ENCODE measurements around the gene KLC4.
"Not testable (repeated sequence)": the region's sequence is repeated elsewhere in the genome, so short reads cannot be mapped to it uniquely, and the experiment has no call there.

The KLC4 gene

DNA sequence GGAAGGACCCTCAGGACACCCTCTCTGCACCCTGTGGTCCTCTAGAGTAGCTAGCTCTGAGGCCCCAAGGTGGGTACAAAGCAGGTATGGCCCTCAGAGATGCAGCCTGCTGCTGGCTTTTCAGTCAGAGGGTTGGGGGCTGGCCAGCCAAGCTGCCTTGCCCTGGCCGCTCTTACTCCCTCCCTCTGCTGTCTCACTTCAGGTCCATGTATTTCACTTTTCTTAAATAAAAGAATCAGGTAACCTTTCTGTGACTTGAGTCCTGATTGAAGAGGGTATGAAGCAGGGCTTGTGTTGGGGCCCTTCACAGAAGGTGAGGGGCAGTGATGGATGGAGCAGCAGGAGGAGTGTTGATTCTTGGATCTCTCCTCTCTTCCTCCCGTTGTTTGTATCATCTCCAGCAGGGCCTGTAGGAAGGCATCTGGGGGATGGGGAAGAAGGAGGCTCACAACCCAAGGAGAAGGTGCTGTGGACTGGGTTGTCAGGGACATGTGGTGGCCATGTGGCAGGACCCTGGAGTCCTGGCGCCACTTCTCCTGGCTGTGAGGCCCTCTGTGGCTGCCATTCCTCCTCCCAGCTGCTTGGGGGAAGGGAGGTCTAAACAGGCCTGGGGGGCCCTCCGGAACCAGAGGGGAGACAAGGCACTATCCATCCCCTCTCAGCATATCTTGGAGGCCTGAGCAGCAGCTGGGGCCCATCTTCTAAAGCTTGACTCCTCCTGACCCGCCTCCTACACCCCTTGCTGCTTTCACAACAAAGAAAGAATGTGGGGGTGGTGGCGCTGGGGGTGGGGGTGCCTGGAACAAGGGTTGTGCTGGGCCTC, 15.6 kb downstream of the KLC4 start:
- DNase-seq: no peak

DNA sequence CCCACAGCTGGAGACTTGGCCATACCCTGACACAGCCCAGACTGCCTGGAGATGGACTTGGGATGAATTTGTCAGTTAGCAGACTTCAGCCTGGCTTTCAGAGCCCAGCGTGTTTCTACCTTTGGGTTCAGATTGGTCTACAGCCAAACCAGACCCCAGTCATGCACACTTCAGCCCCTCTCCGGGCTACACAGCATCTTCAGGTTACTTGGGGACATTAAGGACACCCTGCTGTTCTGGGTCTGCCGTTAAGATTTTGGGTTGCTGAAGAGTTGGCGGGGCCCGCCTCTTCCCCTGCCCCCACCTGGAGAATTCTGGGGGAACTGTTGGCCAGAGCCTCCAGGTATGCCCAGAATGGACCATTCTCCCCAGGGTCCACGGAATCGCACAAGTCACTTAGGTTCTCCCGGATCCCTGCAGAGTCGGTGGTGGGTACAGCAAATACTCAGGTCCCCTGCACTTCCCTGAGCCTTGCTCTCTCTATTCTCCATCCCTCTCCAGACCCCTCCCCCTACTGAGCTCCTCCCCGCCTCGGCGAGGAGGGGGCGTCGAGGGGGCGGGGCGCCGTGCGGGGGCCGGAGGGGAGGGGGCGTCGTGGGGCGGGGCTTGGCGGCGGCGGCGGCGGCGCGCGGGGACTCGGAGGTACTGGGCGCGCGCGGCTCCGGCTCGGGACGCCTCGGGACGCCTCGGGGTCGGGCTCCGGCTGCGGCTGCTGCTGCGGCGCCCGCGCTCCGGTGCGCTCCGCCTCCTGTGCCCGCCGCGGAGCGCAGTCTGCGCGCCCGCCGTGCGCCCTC, 16.4 kb downstream of the KLC4 start, which contains the start of gene PTK7:
Gene PTK7, plus strand, starts transcription at position 645 of the 794 bp plus-strand sequence. CDS start 175 bp downstream, outside the sequence.
- peak; percentile 38 for DNase-seq

DNA sequence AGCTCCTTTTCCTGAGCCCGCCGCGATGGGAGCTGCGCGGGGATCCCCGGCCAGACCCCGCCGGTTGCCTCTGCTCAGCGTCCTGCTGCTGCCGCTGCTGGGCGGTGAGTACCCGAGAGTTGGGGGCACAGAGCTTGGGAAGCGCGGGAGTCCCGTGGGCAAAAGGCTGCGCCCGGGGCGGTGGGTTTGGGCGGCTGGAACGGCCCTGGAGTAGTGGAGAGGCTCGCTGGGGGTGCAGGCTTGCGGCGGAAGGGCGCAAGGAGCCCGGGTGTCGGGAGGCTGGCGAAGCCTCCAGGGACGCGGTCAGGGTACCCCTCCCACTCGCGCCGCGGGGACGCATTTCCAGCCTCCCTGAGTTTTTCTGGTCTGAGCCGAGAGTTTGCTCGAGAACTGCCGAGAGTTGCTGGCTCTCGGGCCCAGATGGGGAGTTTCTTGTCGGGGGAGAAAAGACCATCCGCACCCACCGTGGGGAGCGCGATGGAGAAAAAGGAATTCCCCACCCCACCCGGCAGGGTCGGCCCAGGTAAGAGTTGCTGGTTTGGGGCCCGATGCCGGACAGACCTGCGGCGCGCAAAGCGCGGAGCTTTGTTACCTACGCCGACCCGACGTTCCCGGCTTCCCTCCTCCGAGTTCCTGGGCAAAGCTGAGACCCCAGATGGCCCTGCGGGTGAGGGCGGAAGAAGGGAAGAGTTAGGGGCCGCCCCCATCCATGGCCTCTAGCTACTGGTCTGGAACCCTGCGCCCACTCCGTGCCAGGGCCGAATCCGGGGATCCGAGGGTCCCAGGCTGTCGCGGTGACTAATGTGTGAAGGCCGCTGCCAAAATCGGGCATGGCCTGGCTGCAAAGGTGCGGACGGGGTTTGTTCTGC, 17.3 kb downstream of the KLC4 start:
- no peak for DNase-seq

DNA sequence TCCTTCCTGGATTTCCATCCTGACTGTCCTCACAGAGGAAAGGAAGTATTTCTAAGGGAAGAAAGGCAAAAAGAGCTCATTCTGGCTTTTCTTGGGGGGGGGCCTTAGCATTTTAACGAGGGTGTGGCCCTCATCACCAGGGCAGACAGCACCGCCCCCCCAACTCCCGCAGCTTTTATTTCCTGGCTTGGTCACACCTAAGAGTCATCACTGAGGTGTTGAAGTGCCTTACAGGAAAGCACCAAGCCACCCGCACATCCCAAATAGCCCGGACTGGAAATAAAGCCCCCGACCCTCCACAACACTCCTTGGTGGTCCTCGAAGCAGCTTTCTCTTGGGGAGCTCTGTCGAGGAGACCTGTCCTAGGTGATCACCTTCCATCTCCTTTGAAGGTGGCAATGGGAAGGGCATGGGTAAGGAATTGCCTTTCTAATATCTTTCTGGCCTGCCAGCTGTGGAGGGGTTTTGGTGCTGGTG, 17.9 kb downstream of the KLC4 start:
- no peak for DNase-seq

DNA sequence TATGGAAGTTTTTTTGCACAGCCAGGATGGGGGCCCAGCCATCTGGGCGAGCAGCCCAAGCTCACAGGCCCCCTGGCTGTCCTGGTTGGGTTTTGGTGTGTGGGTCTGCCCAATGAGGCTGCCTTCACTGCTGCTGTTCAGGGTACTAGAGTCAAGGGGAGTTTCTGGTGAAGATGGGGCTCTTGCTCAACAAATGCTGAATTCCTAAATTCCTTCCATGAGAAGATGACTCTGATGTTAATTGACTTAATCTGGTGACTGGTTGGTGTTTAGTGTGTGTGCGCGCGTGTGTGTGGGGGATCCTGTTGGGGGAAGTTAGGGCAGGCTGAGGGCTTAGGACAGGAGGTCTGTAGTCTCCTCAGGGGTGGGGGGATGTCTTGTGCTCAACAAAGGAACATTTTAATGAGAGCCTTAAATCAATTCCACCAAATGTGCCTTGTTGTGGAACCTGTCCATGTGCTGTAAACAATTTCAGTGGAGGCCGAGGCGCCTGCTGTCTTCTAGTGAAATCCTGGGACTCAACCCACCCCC, 18.6 kb downstream of the KLC4 start:
- no peak for DNase-seq

DNA sequence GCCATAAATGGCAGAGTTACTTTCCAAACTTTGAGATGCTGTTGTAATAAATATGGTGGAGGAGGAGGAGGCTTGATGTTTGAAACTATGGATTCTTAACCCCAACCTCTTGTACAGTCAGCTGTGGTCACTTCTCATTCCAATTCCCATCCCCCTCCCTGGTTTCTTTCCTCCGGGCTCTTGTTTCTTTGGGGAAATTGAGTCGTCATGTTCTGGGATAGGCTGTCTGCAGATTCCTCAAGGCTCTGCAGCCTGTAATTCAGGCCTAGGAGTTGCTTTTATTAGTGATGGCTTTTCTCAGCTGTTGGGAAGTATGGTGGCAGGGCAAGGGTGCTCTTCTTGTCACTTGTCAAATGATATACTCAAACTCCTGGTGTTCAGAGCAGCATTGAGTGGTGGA, 19.3 kb downstream of the KLC4 start:
- no peak for DNase-seq

DNA sequence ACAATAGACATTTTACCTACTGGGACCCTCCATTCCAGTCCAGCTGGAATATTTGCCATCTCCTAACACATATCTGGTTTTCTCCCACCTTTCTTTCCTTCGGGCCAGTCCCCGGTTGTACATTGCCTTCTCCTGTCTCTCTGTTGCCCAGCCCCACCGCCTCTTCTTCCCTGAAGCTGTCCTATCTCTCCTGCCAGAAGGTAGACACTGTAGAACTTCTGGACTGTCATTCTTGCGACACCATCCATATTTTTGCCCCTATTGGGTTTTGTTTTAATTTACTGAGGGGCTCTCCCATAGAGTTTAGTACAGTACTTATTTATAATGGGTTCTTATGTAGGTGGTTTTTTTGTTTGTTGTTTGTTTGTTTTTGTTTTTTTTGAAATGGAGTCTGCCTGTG, 21.6 kb downstream of the KLC4 start:
- no peak for DNase-seq

DNA sequence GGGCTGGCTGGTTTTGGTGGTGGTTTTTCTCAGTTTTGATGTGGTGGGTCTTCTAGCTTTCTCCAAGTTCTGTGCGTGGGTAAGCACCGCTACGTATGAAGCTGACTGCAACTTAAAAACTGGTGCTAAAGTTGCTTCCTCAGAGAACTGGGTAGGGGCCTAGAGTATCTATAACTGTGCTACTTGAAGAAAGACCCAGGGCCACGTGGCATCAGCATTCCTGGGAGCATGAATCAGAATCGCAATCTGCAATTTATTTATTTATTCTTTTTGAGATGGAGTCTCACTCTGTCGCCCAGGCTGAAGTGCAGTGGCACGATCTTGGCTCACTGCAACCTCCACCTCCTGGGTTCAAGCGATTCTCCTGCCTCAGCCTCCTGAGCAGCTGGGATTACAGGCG, 22.5 kb downstream of the KLC4 start:
- DNase-seq: not testable (repeated sequence)

DNA sequence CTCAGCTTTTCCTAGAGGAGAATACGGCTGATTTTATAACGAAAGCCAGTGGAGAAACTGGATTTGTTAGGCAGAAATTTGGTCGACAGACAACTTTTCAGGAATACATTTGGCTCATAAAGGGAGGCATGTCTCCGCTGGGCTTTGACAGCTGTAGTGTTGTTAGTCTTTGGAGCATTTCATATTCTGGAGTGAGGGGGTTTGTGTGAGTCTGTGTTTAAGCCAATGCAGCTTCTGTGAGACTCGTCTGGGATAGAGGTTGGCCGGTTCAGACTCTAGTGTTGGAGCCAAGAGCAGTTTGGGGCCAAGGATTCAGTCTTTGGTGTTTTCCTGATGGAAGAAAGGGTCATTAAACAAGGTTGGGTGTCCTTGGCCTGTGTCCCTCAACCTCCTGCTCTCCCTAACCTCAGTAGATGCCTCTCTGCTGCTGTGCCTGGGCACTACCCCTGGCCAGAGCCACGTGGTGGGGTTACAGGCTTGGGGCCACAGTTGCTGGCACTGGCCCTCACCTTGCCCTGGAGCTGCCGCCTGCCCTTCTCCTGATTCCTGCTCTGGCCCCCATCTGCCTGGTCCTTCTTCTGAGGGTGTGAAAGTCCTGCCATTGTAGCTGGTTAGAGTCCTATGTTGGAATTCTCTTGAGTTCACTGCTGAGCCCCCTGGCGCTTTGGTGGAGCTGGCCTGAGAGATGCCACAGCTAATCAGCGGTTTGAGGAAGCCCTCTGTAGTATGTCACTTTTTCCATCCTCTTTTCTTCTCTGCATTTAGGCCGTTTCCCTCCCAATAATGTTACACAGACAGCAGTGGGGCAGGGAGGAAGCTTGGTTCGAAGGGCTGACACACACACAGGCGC, 23.6 kb downstream of the KLC4 start:
- no peak for DNase-seq

DNA sequence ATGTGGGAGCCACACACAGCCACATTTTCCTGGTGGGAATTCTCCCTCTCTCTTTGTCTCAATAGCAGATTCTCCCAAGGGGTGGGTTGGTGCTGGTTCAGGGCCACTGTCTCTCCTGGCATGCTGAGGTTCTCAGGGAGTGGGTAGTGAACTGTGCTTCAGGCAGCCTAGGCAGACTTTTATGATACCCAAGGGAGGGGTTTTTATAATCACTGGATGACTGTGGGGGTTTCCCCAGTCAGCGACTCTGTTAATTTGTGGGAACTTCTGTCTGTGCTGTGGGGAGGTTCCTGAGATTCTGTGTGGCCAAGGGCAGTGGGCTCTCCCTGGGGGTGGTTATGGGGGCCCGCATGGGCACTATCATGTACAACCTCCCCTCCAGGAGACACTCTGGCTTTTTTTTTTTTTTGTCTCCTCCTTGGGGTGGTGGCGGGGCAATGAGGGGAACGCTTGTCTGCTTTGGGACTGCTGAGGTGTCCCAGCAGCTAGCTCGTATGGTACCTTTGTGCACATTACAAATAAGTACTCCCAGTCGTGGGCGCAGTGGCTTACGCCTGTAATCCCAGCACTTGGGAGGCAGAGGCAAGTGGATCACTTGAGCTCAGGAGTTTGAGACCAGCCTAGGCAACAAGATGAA, 26.7 kb downstream of the KLC4 start:
- DNase-seq: no peak

DNA sequence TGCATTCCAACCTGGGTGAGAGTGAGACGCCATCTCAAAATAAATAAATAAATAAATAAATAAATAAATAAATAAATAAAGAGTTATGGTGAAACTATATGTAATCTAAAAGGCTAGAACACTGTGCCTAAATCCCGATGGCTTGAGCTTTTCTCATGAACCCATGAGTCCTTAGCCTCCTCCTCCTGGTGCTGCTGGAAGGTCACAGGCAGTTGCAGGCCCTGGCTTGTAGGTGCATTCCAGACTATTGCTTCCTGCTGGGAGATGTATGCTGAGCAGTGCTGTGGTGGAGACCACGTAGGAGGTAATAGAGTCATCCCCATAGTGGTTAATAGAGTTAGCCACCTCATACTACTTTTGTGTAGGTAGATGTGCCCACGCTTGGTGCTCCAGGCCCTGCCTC, 29.2 kb downstream of the KLC4 start:
- DNase-seq: no peak

DNA sequence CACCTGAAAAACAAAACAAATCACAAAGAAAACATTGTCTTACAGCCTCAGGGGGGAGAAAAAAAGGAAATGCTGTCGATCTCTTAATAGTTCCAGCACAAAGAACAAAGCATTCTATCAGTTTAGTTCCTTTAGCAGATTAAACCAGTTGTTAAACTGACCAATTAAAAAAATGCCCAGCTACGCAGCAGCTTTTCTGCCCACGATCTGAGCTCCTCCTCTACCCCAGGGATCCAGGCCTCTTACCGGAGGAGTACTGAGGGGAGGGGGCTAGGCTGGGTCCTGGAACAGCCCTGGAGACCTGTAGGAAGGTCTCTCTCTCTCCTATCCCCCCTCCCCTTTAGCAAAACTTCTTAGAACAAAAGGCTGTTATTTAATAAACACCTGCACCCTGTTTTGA, 30.0 kb downstream of the KLC4 start:
- no peak for DNase-seq

DNA sequence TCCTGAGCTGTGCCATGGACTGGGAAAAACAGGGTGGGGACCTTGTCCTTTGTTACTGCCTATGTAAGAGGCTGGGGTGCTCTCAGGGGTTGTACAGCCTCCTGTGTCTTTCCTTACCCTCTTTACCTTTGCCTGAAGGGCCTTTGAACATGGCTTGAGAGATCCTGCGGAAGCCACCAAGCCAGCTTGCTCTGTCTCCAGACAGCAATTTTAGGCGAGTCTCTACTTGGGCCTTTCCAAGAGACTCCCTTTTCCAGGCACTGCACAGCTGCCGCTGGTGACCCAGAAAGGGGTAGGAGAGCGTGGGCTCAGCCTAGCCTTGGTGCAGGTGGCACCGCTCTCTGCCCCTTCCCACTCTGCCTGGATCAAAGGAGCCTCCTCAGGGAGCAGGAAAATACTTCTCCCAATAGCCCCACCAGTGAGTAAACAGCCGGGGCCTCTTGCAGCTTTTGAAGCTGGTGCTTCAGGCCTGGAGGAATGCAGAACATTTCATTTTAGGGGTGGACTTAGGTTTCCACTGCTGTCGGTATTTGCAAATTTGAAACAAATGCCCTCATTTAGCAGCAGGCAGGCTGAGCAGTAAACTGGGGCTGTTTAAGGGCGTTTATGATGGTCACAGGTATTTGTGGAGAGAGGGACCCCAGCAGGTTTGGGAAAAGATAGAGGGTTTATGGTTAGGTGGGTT, 30.6 kb downstream of the KLC4 start:
- no peak for DNase-seq

DNA sequence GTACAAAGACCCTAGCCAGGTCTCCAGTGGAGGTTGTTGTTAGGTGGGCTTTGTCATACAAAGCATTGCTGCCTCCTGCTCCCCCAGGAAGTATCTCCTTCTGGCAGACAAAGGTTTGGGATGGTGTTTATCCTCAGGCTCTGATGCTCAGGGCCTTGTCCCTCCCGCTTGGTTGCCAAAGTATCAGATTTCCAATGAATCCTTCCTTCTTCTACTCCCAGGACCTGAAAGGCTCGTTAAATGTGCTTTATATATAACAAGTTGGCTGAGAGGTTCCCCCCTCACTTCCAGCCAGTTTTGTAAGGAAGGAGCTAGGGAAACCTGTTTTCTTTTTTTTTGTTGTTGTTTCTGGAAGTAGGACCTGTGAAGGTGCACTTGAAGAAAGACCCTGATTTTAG, 31.1 kb downstream of the KLC4 start:
- DNase-seq: no peak

DNA sequence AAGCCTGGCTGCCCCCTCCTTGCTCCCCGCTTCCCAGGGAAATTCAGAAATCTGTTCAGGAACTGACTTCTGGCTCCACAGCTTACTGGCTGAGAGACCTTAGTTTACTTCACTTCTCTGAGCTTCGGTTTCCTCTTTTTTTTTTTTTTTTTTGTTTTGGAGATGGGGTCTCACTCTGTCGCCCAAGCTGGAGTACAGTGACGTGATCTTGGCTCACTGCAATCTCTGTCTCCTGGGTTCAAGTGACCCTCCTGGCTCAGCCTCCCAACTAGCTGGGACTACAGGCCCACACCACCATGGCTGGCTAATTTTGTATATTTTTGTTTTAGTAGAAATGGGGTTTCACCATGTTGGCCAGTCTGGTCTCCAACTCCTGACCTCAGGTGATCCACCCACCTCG, 31.6 kb downstream of the KLC4 start:
- no peak for DNase-seq

DNA sequence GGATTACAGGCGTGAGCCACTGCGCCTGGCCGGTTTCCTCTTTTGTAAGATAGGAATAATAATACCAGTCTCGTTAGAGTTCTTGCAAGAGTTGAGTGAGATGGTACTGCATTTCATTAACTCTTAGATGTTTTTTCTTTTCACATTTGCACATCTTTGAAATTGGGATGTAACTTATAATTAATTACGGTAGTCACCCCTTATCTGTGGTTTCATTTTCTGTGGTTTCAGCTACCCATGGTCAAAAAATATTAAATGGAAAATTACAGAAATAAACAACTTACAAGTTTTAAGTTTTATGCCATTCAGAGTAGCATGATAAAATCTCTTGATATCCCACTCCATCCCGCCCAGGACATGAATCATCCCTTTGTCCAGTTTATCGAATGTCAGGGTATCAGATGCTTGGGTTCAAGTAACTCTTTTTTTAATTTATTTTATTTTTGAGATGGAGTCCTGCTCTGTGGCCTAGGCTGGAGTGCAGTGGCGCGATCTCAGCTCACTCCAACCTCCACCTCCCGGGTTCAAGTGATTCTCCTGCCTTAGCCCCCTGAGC, 32.1 kb downstream of the KLC4 start:
- DNase-seq: no peak

DNA sequence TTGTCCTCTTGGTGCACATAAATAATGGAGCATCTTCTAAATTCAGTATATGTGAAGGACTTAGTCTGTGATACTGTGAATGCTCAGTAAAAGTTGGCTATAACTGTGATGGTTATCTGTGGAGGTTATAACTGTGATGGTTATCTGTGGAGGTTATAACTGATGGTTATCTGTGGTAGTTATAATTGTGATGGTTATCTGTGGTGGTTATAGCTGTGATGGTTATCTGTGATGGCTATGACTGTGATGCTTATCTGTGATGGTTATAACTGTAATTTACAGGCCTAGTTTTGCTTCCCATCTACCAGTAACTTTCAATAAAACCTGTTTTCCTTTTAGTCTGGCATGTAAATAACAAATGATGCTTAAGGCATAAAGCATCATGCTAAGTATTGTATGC, 33.2 kb downstream of the KLC4 start:
- no peak for DNase-seq

DNA sequence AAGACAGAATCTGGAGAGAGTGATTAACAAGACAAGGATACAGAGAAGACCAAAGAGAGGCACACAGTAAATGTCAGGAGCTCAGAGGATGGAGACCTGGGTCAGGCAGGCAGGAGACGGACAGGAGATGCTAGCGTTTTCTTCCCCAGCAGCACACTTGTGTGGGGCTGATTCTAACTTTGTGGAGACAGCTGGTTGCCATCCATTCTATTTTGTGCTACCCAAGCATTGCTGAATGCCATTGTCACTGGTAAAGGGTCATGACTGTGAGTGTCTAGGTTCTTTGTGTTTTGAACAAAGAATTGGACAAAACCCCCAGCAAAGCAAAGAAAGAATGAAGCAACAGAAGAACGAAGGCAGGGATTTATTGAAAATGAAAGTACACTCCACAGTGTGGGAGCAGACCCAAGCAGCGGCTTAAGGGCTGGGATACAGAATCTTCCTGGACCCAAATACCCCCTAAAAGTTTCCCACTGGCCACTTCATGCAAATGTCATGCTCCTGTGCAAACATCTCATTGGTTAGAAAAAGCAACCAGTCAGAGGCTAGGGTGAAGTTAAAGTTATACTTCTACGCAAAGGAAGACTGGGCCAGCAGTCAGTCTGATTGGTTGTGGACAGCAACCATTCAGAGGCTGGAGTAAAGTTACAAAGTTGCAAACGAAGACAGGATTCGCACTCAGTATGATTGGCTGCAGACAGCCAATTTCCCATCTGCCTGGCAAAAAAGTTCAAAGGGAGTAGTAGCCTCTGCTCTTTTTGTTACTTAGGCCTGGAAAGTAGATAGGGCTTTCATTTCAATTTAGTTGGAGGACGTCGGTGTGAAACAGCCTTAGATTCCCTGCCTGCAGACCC, 34.2 kb downstream of the KLC4 start:
- no peak for DNase-seq

DNA sequence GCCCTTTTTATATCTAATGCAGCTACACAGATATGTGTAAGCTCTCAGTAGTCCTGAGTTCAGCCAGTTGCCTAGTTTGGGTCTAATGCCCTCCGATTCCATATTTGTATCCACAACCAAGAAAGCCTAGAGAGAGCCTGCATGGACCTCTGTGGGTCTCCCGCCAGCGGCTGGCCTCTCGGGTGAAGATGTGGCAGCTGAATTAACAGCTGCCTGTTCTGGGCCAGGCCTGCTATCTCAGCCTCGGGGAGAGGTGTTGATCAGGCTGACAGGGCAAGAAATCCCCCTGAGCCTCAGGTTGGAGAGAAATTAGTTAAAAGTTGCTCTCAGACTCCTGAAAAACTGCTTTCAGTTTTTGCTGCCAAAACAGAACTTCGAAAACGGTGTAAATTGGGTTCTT, 36.5 kb downstream of the KLC4 start:
- DNase-seq: no peak
